ENCODE measurements around the gene ZBTB20.

DNA sequence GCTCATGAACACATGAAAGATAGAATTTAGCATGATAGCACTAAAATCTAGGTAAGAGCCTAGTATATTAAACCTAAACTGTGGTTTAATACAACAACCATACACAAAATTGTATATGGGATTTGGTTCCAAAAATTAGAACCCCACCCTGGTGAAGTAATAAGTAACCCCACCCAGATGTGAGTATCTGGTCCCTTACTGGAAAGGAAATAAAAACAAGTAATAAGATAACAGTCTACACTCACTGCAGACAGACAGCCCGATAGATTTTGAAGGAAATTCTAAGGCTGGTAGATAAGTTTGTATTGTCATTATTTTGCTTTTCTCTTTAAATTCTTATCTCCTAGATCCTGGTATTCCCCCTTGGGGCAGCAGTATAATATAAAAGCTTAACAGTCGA, 184.9 kb downstream of the ZBTB20 start:
- TF ChIP-seq CTCF (IDR thresholded peaks at IDR 0.05; ENCODE audit: low read length) (no peak), EZH2phosphoT487 (IDR thresholded peaks at IDR 0.05; ENCODE audit: low read length) (no peak)

Measured in MM.1S (cell line).